SU-DHL-6 (cell line): ENCODE data around the gene PLEKHA7.

ENCODE experiments used
- CTCF ChIP-seq: fragments of 200-600 bp; sonication (generic); IDR thresholded peaks from one replicate; pipeline ENCODE4 v1.5.1; 2017; ENCODE audit warnings: antibody characterized with exemption, mild to moderate bottlenecking, low read length, moderate library complexity; ENCODE audit not compliant: insufficient read depth, poor library complexity, severe bottlenecking
- EZH2phosphoT487 ChIP-seq: fragments of 200-600 bp; sonication (generic), shearing (Covaris generic); conservative IDR thresholded peaks from 2 replicates; pipeline ENCODE4 v1.6.1; 2018; ENCODE audit warnings: mild to moderate bottlenecking, antibody characterized with exemption, low read length, moderate library complexity, mixed read lengths

GRCh38 chr11:16968196-16968595 is 46.0 kb downstream of the PLEKHA7 start:
- TF ChIP-seq CTCF (no peak), EZH2phosphoT487 (no peak)
